ENCODE measurements around the gene GALNTL6.
"Not testable (repeated sequence)": the region's sequence is repeated elsewhere in the genome, so short reads cannot be mapped to it uniquely, and the experiment has no call there.

Gene GALNTL6

GRCh38 chr4:172750910-172751309, 937.7 kb downstream of the GALNTL6 start:
- no peak for DNase-seq (ENCODE audit: low read depth)

- DNase-seq (ENCODE audit: low read depth), result no peak
Observed at GRCh38 chr4:172751550-172751949, 938.3 kb downstream of the GALNTL6 start.

DNA sequence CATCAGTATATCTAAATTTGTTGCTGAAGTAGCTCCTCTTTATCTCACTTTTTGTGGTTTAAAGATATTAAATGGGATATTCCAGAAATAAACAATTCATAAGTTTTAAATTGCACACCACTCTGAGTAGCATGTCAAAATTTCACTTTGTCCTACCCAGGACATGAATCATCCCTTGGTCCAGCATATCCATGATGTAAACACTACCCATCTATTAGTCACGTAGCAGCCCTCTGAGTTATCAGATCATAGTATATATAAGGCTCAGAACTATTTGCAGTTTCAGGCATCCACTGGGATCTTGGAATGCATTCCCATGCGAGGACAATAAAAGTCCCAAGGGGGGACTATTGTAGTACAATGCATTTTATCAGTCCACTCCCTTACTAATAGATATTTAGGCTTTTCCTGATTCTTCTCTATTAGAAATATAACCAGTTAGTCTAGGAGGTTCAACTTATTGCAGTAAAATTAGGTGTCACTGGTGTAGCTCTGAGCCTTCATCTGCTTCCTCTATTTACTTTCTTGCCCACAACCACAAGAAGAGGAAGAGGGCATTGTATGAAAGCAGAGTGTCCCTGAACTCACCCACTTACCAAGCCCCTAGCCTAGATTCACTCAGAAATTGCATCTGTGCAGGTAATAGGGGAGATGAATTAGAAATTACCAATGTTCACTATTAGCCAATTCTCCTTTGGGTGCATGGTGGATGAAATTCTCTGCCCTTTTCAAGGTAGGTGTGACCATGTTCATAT, 945.6 kb downstream of the GALNTL6 start:
- DNase-seq (ENCODE audit: low read depth), result no peak

DNA sequence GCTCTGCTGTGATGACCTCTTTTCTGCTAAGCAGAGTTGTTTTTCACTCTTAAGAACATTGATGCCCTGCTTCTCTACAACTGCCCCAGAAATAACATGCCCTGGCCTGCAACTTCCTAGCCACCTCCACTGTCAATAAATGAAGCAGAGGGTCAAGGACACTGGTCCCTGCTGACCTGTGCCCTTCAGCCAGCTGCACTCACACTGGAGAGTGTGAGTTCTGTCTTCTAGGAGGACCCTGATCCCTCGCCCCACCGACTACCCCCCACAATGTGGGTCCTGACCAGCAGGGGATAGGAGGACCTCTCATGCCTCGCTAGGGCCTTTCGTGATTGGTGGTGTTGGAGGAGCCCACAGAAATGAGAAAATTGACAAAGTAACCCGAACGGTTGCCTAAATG, 947.3 kb downstream of the GALNTL6 start:
- no peak for DNase-seq (ENCODE audit: low read depth)

GRCh38 chr4:172762895-172763294, 949.7 kb downstream of the GALNTL6 start:
- no peak for DNase-seq (ENCODE audit: low read depth)

DNA sequence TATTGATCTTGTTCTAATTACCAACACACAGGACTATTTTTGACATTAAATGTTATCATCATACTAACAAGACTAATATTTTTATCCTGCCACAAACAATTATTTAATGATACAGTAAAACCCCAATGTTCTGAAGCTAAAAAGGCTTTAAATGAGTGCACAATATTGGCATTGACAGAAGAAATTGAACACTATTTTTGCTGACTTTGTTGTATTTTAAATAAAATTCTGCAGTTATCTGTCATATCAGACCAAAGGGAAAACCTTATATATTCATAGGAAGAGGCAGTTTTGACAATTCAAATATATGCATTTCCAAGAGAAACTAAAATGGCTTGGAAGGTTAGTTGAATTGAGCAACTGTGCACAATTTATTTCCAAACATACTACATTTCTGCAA, 957.6 kb downstream of the GALNTL6 start:
- no peak for DNase-seq (ENCODE audit: low read depth)

GRCh38 chr4:172772781-172773180, 959.6 kb downstream of the GALNTL6 start:
- DNase-seq (ENCODE audit: low read depth), result no peak

GRCh38 chr4:172776203-172776861, 963.1 kb downstream of the GALNTL6 start:
- DNase-seq (ENCODE audit: low read depth), result no peak

- no peak for DNase-seq (ENCODE audit: low read depth)
Observed at GRCh38 chr4:172777729-172778431, 964.7 kb downstream of the GALNTL6 start.

DNA sequence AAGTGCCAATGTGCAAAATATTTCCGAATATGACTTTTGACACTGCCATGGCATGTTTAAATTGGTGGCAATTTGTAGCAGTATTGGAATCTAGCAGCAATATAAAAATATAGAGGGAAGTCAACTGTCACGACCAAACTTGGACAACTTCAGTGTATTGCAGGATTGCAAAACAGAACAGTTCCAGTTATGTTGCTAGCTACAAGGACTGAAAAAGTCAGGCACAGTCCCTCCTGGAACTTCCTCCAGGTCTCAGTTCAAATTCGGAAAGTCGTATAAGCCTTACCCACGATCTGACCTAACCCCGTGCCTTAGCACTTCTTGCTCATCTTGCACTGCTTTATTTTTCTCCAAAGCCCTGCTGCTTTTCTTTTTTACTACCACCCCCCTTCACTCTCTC, 965.4 kb downstream of the GALNTL6 start:
- no peak for DNase-seq (ENCODE audit: low read depth)

DNA sequence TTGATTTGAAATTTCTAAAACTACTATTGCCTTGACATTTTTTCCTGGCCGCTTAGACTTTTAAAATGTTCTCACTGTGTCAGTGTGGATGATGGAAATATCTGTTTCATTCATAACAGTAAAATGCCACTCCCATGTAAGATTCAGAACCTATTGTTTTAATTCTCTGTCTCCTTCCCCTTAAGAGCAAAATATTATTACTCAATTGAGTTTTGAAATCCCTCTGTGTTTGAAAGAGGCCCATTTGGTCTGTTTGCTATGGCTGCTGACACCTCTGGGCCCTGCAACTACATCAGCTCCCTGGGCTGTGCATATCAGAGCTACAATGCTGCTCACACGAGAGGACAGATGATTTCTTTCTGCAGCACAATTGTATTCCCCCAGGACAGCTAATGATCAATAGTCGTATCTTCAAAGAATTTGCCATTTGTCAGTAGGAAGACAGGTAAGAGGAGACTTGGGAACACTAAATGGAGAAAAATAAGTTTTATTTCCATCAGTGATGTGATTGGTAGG, 967.4 kb downstream of the GALNTL6 start:
- DNase-seq (ENCODE audit: low read depth), result no peak

GRCh38 chr4:172785613-172786012, 972.4 kb downstream of the GALNTL6 start:
- DNase-seq (ENCODE audit: low read depth), result no peak

GRCh38 chr4:172786039-172786792, 973.0 kb downstream of the GALNTL6 start:
- no peak for DNase-seq (ENCODE audit: low read depth)

- no peak for DNase-seq (ENCODE audit: low read depth)
Observed at GRCh38 chr4:172787111-172787510, 973.9 kb downstream of the GALNTL6 start.

GRCh38 chr4:172791841-172792240, 978.6 kb downstream of the GALNTL6 start:
- DNase-seq (ENCODE audit: low read depth), result no peak

- DNase-seq (ENCODE audit: low read depth), result no peak
Observed at GRCh38 chr4:172793565-172794306, 980.5 kb downstream of the GALNTL6 start.

DNA sequence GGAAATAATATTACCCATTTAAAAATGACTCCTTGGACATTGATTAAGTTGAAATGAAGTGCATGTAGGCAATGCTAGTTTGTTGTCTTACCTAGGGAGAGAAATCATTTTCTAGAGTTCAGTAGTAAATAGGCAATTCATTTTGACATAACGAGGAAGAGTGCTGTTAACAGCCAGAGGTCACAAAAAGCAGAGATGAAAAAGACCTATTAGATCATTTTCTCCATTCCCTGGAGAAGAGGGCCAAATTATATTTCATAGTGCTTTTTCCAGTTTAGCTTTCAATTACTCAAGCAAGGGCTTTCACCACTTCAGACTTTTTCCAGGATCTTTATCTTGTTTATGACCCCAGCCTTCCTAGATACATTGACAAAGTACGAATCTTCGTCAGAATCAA, 981.1 kb downstream of the GALNTL6 start:
- DNase-seq (ENCODE audit: low read depth), result no peak

- DNase-seq (ENCODE audit: low read depth), result not testable (repeated sequence)
Observed at GRCh38 chr4:172797281-172797680, 984.1 kb downstream of the GALNTL6 start.

GRCh38 chr4:172802032-172802431, 988.8 kb downstream of the GALNTL6 start:
- DNase-seq (ENCODE audit: low read depth), result no peak

DNA sequence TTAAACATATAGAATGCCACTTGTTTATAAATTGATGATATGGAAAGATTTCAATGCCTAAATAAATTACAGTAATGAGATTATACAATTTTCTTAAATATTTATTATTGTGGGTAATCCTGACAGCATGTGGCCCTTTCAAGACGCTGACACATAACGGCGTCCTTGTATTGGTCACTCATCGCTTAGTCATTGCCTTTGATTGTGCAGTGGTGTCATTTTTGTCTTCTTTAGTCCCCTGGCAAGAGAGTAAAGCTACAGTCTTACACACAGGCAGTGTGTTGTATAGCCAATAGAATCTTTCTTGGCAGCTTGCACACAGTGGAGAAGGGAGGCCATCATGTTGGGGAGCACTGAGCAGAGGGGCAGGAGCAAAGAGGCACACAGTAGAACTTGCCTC, 993.6 kb downstream of the GALNTL6 start:
- DNase-seq (ENCODE audit: low read depth), result no peak

- no peak for DNase-seq (ENCODE audit: low read depth)
Observed at GRCh38 chr4:172808196-172808595, 995.0 kb downstream of the GALNTL6 start.
